ENCODE data around the gene GDPGP1. TPM values are rescaled to one million over a fixed set of nuclear protein-coding genes. Genes with fewer than 3 reads are reported as not detected.
A peak's percentile ranks its signal among the peaks of the same experiment; 100 is the strongest.

The GDPGP1 gene
- polyA plus RNA-seq, 1 experiment: 4.8 TPM

- no peak for DNase-seq (ENCODE audit: low read depth)
- Histone ChIP-seq H3K4me3 (ENCODE audit: low read depth, low read length) (no peak overlapping the region), H3K27me3 (ENCODE audit: control insufficient read depth, insufficient read depth, low read length) (no peaks in the 10 kb centered on the region), H3K36me3 (ENCODE audit: control insufficient read depth, insufficient read depth, low read length) (peaks cover 23% of the 10 kb centered on the region)
- TF ChIP-seq, protein P1, sequence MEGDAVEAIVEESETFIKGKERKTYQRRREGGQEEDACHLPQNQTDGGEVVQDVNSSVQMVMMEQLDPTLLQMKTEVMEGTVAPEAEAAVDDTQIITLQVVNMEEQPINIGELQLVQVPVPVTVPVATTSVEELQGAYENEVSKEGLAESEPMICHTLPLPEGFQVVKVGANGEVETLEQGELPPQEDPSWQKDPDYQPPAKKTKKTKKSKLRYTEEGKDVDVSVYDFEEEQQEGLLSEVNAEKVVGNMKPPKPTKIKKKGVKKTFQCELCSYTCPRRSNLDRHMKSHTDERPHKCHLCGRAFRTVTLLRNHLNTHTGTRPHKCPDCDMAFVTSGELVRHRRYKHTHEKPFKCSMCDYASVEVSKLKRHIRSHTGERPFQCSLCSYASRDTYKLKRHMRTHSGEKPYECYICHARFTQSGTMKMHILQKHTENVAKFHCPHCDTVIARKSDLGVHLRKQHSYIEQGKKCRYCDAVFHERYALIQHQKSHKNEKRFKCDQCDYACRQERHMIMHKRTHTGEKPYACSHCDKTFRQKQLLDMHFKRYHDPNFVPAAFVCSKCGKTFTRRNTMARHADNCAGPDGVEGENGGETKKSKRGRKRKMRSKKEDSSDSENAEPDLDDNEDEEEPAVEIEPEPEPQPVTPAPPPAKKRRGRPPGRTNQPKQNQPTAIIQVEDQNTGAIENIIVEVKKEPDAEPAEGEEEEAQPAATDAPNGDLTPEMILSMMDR (IDR thresholded peaks at IDR 0.05; ENCODE audit: insufficient read depth, low read depth, low read length): peak; percentile 92
- POLR2A ChIA-PET: no interaction called here
- CTCF ChIA-PET: interaction anchor here (0.5 to 5.5 kb wide), 35 partner anchors 10 to 896 kb away, joined by 3 to 46 read pairs (median 4); partner anchors contain the start of genes CIB1, GDPGP1, IDH2 and SEMA4B
Measured at GRCh38 chr15:90221246-90221900, 12.6 kb upstream of the GDPGP1 start.

GRCh38 chr15:90222547-90222946 is 11.5 kb upstream of the GDPGP1 start:
- H3K4me3 ChIP-seq (ENCODE audit: low read depth, low read length): no peak overlapping the region
- no peak for DNase-seq (ENCODE audit: low read depth)
- ChIA-PET CTCF (interaction anchor here (0.6 to 3.5 kb wide), 7 partner anchors 9 to 147 kb away, joined by 3 to 46 read pairs (median 7); partner anchors contain the start of genes CIB1 and GDPGP1), POLR2A (no interaction called here)
- TF ChIP-seq, protein P1 (IDR thresholded peaks at IDR 0.05; ENCODE audit: insufficient read depth, low read depth, low read length): no peak
- H3K36me3 ChIP-seq (ENCODE audit: control insufficient read depth, insufficient read depth, low read length): peaks cover 24% of the 10 kb centered on the region
- H3K27me3 ChIP-seq (ENCODE audit: control insufficient read depth, insufficient read depth, low read length): no peaks in the 10 kb centered on the region

DNA sequence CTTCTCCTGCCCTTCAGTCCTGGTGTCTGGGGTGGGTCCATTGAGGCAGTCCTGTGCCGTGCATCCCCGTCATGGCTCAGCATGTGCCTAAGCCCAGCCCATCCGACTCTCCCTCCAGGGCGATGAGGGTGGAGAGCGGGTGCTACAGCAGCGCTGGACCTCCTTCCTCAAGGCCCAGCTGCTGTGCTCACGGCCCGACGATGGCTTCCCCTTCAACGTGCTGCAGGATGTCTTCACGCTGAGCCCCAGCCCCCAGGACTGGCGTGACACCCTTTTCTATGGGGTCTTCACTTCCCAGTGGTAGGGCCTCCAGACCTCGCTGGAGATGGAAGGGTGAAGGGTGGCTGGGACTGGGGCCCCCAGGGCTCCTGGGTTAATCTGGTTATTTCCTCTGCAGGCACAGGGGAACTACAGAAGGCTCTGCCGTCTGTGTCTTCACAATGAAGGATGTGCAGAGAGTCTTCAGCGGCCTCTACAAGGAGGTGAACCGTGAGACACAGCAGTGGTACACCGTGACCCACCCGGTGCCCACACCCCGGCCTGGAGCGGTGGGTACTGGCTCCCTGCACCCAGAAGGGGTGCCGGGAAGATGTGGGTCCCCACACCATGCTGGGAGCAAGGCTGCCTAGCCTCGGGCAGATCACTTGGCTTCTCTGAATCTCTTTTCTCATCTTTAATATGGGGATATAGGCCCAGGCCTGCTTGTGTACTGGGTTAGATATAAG is 10.4 kb upstream of the GDPGP1 start:
- H3K27me3 ChIP-seq (ENCODE audit: control insufficient read depth, insufficient read depth, low read length): no peaks in the 10 kb centered on the region
- peaks cover 25% of the 10 kb centered on the region for H3K36me3 ChIP-seq (ENCODE audit: control insufficient read depth, insufficient read depth, low read length)
- no peak for DNase-seq (ENCODE audit: low read depth)
- ChIA-PET POLR2A (no interaction called here), CTCF (interaction anchor here (1.4 to 3.5 kb wide), 2 partner anchors 9 to 79 kb away, joined by 4 to 35 read pairs; no protein-coding TSS in a partner anchor)
- no peak overlapping the region for H3K4me3 ChIP-seq (ENCODE audit: low read depth, low read length)
- TF ChIP-seq, protein P1 (IDR thresholded peaks at IDR 0.05; ENCODE audit: insufficient read depth, low read depth, low read length): no peak

DNA sequence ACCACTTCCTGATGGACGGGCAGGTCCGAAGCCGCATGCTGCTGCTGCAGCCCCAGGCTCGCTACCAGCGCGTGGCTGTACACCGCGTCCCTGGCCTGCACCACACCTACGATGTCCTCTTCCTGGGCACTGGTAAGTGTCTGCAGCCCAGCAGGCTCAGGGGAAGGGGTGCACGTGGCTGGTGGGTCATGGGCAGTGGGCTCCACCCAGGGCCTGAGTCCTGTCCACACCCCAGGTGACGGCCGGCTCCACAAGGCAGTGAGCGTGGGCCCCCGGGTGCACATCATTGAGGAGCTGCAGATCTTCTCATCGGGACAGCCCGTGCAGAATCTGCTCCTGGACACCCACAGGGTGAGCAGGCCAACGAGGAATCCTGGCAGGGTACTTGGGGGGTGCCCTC is 9.0 kb upstream of the GDPGP1 start:
- no peak for DNase-seq (ENCODE audit: low read depth)
- H3K4me3 ChIP-seq (ENCODE audit: low read depth, low read length): no peak overlapping the region
- TF ChIP-seq, protein P1 (IDR thresholded peaks at IDR 0.05; ENCODE audit: insufficient read depth, low read depth, low read length): no peak
- POLR2A ChIA-PET: no interaction called here
- CTCF ChIA-PET: interaction anchor here (0.9 kb wide), 1 partner anchor 350 kb away, joined by 3 read pairs; no protein-coding TSS in a partner anchor
- no peaks in the 10 kb centered on the region for H3K27me3 ChIP-seq (ENCODE audit: control insufficient read depth, insufficient read depth, low read length)
- peaks cover 30% of the 10 kb centered on the region for H3K36me3 ChIP-seq (ENCODE audit: control insufficient read depth, insufficient read depth, low read length)

DNA sequence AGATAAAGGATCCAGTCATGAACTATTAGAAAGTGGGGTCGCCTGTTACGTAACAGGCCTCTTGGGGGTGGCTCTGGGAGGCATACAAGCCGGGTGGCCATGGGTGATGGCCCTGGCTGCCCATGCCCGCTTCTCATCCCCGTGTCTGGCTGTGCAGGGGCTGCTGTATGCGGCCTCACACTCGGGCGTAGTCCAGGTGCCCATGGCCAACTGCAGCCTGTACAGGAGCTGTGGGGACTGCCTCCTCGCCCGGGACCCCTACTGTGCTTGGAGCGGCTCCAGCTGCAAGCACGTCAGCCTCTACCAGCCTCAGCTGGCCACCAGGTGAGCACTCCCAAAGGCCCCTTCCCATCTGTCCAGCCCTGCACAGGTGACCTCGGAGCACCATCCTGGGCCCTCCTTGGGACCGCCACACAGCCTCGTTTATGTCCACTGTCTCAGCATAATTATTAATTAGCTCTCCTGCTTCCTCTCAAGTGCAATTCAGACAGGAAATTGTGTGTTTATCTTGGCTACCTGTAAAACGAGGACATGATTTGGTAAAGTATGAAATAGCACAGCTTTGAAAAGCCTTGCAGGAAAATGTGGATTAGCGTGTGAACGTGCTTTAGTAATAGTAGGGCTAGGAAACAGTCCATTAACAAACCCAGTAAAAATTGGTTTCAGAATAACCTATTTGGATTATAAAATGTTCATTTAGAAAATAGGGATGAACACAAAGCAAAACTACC is 8.3 kb upstream of the GDPGP1 start:
- DNase-seq (ENCODE audit: low read depth): no peak
- Histone ChIP-seq H3K36me3 (ENCODE audit: control insufficient read depth, insufficient read depth, low read length) (peaks cover 31% of the 10 kb centered on the region), H3K27me3 (ENCODE audit: control insufficient read depth, insufficient read depth, low read length) (no peaks in the 10 kb centered on the region), H3K4me3 (ENCODE audit: low read depth, low read length) (no peak overlapping the region)
- ChIA-PET POLR2A (no interaction called here), CTCF (interaction anchor here (0.9 kb wide), 1 partner anchor 351 kb away, joined by 3 read pairs; no protein-coding TSS in a partner anchor)
- TF ChIP-seq, protein P1 (IDR thresholded peaks at IDR 0.05; ENCODE audit: insufficient read depth, low read depth, low read length): no peak
